GM13977 (cell line): ENCODE results near the gene MAPK11.

Experiments used
- DNase-seq: peaks from one replicate; pipeline ENCODE4 v3.0.0; 2012; ENCODE audit warnings: low spot score
- CTCF ChIP-seq: IDR thresholded peaks from 2 replicates; pipeline ENCODE4 v1.5.1; 2012; ENCODE audit warnings: mild to moderate bottlenecking, control low read depth; ENCODE audit not compliant: insufficient read depth; ENCODE audit errors: extremely low read depth, missing control alignments
- in situ Hi-C: fragments of 300-500 bp; cut with MboI; formaldehyde crosslinking; loops from one replicate; pipeline ENCODE4 v1.12.0; 2022; ENCODE audit warnings: low sequenced_read_pairs, low pct_unique_long_range_greater_than_20kb, mixed read lengths, inconsistent platforms; ENCODE audit not compliant: unreplicated experiment

The MAPK11 gene

GRCh38 chr22:50308597-50308935 is 38.4 kb upstream of the MAPK11 start:
- TF ChIP-seq CTCF, result no peak
- DNase-seq, result no peak
- in situ Hi-C loops, result no loop called here

- TF ChIP-seq CTCF, result no peak
- DNase-seq, result no peak
- in situ Hi-C loops, result no loop called here
These were observed 37.9 kb upstream of the MAPK11 start for GRCh38 chr22:50307890-50308596.

- DNase-seq, result peak; percentile 96
- in situ Hi-C loops, result no loop called here
- no peak for TF ChIP-seq CTCF
These were observed 36.9 kb upstream of the MAPK11 start, which contains the start of gene PLXNB2 for GRCh38 chr22:50306753-50307749. TSS of gene PLXNB2 (minus strand) at chr22:50307646. CDS start at chr22:50290584, 17,062 bp downstream.

- peak; percentile 86 for DNase-seq
- in situ Hi-C loops, result no loop called here
These were observed 35.9 kb upstream of the MAPK11 start for GRCh38 chr22:50305923-50306566.

GRCh38 chr22:50305393-50305922 is 35.3 kb upstream of the MAPK11 start:
- no peak for DNase-seq
- in situ Hi-C loops, result no loop called here
- no peak for TF ChIP-seq CTCF

More at GRCh38 chr22:50305923-50306566, 35.9 kb upstream of the MAPK11 start:
- TF ChIP-seq CTCF, result no peak
